Right renal pelvis (tissue), 4 donors: Measurements from ENCODE around the gene ATP8B1. TPM values are rescaled to one million over a fixed set of nuclear protein-coding genes. Genes with fewer than 3 reads are reported as not detected.
A peak's percentile ranks its signal among the peaks of the same experiment; 100 is the strongest.

Source experiments
- DNase-seq, 4 donors: peaks; one replicate each; pipeline ENCODE4 v3.0.0-alpha.2; 2013; ENCODE audit warnings: low read depth in 4 of 4, low spot score in 3 of 4, missing footprints in 1 of 4
- polyA plus RNA-seq, 4 donors: library from polyadenylated mRNA; unstranded; fragments of 120-200 nt; gene quantifications; one replicate each; pipeline ENCODE4 v1.2.1, GENCODE V29; 2013; ENCODE audit not compliant: insufficient read length in 4 of 4

The ATP8B1 gene
- polyA plus RNA-seq, 4 donors, result 26.4 to 34.5 (median 28.1) TPM

- no peak for DNase-seq
These were observed 171.4 kb downstream of the ATP8B1 start for GRCh38 chr18:57631697-57632096.

- DNase-seq, result no peak
These were observed 172.1 kb downstream of the ATP8B1 start for GRCh38 chr18:57630754-57631595.

- DNase-seq, result peak; percentile 87 to 90 (median 89)
These were observed 172.9 kb downstream of the ATP8B1 start for GRCh38 chr18:57630002-57630753.

GRCh38 chr18:57629422-57629821 lies 173.7 kb downstream of the ATP8B1 start:
- DNase-seq, result no peak

- no peak for DNase-seq
These were observed 175.6 kb downstream of the ATP8B1 start for GRCh38 chr18:57627488-57627887.

GRCh38 chr18:57624988-57625387 lies 178.1 kb downstream of the ATP8B1 start:
- no peak for DNase-seq

GRCh38 chr18:57621246-57621604 lies 181.9 kb downstream of the ATP8B1 start:
- DNase-seq, result no peak

GRCh38 chr18:57619876-57620275 lies 183.2 kb downstream of the ATP8B1 start:
- DNase-seq, result no peak

- DNase-seq, result no peak
These were observed 184.2 kb downstream of the ATP8B1 start for GRCh38 chr18:57618910-57619309.

GRCh38 chr18:57603871-57604270 lies 199.2 kb downstream of the ATP8B1 start:
- no peak for DNase-seq

Other genes with a start within 250 kb of the ATP8B1 start
- 10 to 100 TPM; 39.6 to 46.6 (median 43.1) TPM for gene FECH, start 216.6 kb downstream of the ATP8B1 start, polyA plus RNA-seq
- gene NARS1, start 181.5 kb downstream of the ATP8B1 start, polyA plus RNA-seq, result 100 to 1,000 TPM; 174 to 219 (median 194) TPM
- 100 to 1,000 TPM; 108 to 168 (median 130) TPM for gene NEDD4L, start 240.9 kb upstream of the ATP8B1 start, polyA plus RNA-seq